GM21786 (cell line): Measurements from ENCODE around the gene CRTC3.

ENCODE experiments used
- ATAC-seq: cut with Tn5 transposase; IDR thresholded peaks from one replicate; pipeline ENCODE4 v1.9.1; 2021; ENCODE audit not compliant: unreplicated experiment

Gene CRTC3

DNA sequence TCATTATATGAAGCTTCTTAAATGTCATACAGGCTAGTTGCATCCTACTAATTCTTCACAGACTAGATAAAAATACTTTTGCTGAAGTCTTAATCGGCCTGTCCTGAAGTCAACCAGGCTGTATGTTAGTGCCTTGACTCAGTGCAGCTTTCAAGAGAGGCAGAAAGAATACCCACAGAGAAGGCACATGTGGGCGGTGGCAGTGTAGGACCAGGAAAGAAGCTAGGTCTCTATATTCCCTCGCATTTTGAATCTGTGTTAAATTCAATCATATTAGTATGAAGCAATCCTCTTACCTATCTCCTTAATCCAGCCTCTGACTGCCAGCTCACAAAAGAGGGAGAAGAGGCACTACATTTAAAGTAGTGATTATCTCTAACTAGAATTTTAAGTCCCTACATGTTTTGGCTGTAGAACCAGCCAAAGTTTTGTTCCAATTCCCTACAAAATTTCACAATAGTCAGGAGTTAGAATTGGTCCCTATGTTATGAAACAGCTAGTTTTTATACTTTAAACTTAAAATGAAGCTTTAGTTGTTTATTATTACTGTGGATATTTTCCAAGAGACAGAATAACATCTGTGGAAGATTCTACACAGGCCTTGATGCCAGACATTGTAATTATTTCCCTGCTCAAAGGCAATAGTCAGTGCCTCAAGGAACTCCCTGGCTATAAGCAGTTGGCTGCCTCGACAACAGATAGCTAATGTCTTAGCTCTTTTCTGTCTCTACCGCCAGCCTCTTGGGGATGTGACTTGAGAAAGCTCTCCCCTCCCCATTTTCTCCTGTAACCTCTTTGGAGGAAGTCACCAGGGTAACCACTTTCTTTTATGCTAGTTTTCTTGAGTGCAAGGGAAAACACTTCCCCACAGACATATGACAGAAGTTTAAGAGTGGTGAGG, 31.9 kb downstream of the CRTC3 start:
- ATAC-seq = no peak

DNA sequence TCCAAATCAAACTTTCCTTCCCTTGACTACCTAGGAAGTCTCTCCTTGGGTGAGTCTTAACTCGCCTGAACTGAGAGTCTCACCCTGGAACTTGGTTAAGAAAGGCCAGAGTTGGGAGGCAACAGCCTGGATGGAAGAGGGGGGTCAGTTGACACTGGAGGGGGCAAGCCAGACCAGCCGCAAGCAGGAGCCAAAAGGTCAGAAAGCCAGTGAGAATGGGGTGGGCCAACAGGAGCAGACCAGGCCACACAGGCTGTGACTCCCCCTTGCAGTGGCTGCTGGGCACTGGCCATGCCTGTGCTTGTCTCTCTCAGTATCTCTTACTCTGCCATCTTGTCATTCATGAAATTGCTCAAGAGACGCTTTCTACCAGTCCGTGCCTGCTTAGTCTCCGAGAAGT, 32.9 kb downstream of the CRTC3 start:
- no peak for ATAC-seq

- no peak for ATAC-seq
Observed at GRCh38 chr15:90563463-90563862, 33.7 kb downstream of the CRTC3 start.

- ATAC-seq = no peak
Observed at GRCh38 chr15:90564051-90564450, 34.3 kb downstream of the CRTC3 start.

GRCh38 chr15:90564590-90564989, 34.9 kb downstream of the CRTC3 start:
- no peak for ATAC-seq

GRCh38 chr15:90565866-90566265, 36.1 kb downstream of the CRTC3 start:
- no peak for ATAC-seq

DNA sequence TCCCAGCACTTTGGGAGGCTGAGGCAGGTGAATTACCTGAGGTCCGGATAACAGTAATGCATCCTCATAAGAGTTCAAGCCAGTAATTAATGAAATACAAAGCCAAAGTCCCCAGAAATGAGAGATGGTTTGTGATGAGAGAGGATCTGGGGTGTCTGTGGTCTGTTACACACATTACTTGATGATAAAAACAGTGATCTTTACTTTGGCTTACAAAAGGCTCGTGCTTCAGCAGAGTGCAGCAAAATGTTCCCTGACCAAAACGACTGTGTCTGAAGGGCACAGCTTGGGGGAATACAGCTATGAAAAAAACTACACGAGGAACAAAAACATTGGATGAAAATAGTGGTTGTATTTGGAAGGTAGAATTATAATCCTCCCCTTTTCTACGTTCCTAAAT, 40.9 kb downstream of the CRTC3 start:
- ATAC-seq = no peak

DNA sequence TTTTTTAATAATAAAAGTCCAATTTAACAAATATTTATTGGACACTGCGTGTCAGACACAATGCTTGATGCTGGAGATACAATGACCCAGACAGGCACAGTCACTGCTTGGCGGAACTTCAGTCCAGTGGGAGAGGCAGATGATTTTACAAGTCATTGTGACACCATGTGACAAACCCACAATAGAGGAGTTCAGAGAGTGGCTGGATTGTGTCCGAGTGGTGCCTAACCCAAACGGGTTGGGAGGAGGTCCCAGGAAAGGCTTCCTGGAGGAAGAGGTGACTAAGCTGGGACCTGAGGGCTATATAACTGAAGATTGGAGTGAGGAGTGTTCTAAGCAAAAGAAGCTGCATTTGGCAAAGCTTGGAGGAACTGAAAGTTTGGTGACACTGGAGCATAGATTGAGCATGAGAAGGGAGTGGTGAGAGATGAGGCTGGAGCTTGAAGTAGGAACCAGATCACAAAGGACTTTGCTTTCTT, 41.4 kb downstream of the CRTC3 start:
- peak; percentile 49 for ATAC-seq

GRCh38 chr15:90572893-90573292, 43.2 kb downstream of the CRTC3 start:
- no peak for ATAC-seq

- no peak for ATAC-seq
Observed at GRCh38 chr15:90576711-90577389, 47.1 kb downstream of the CRTC3 start.

- ATAC-seq = no peak
Observed at GRCh38 chr15:90579213-90579612, 49.5 kb downstream of the CRTC3 start.

GRCh38 chr15:90580099-90580498, 50.4 kb downstream of the CRTC3 start:
- no peak for ATAC-seq

- no peak for ATAC-seq
Observed at GRCh38 chr15:90580541-90580940, 50.8 kb downstream of the CRTC3 start.

GRCh38 chr15:90580946-90581345, 51.2 kb downstream of the CRTC3 start:
- no peak for ATAC-seq

GRCh38 chr15:90581771-90582352, 52.1 kb downstream of the CRTC3 start:
- ATAC-seq = no peak

- ATAC-seq = no peak
Observed at GRCh38 chr15:90582553-90582952, 52.8 kb downstream of the CRTC3 start.

DNA sequence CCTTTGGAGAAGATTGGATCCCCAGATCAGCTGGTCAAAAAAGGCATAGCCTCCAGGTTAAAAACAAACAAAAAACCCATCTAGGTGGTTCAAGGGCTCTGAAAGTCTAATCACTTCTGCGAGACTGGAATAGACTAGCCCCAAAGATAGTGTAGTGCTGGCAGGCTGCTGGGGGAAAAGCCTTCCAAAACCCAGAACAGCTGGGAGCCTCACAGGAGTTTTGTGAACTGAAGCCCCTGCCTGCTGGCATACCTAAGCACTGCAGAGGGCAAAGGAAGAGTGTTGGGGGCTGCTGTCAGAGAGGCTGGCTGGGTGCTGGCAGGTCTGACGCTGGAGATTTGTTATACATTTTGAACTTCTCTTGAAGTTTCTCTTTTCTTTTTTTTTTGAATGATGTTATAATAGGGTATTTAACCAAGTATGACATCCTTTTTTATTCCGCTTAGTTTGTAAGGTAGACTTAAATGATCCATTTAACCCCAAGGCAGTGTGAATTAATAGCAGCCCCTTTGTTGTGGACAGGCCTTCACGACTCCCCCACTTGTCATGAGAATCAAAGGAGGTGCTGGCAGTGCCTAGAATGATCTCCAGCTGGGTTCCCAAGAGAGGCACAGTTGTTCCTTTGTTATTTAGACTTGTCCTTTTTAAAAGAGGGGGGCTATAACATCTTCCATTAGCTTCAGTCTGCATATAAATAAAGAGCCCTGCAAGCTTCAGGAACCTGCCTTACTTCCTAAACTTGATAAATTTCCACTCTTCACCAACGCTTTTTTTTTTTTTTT, 53.9 kb downstream of the CRTC3 start:
- ATAC-seq = no peak

DNA sequence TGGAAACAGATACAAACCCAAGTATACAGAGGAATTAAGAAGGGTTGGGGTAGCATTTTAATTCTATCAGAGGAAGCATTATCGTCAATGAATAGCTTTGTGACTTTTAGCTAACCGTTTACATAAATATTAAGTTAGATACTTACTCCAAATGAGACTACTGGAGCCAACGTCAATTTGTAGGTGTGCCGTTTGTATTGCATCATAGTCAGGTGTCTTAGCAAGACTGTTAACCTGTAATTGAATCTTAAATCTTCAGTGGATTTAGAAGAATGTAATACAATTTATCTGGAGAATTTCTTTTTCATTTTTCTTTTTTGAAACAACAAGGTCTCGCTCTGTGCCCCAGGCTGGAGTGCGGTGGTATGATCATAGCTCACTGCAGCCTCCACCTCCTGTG, 55.1 kb downstream of the CRTC3 start:
- ATAC-seq = no peak

- ATAC-seq = no peak
Observed at GRCh38 chr15:90585863-90586262, 56.1 kb downstream of the CRTC3 start.

DNA sequence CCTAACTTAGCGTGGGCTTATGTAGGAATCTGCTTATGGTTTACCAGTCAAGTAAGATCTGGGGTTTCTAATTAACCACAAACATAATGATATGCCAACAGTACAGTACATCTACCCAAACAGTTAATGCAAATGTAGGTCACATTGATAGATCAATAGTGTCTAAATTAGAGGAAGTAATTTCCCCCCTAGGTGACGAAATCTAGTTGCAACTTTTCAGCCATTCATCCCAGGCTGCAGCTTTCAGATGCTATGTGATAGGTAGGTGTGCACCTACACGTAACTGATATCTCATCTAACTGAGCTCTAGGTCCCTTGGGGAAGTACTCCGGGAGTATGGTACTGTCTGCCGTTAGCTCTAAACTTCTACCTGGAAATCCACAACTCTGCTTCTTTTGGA, 57.2 kb downstream of the CRTC3 start:
- ATAC-seq = no peak

DNA sequence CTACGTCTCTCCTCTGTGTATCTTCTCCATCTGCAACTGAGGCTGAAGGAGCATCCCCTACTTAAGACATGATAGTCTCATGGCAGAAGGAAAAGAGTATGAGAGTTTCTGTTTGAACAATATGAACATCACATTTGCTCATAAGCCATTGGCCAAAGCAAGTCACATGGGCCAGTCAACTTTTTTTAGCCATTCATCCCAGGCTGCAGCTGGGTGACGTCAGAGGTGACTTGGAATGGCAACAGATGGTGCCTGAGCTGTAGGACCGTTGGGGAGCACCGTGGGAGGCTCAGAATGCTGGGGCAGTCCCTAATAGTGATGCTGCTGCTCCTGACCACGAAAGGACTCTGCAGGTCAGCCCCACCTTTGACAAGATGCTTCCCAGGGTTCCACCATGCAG, 58.7 kb downstream of the CRTC3 start:
- no peak for ATAC-seq
